HuH-7.5 (cell line): ENCODE data around the gene POLR2H.
A peak's percentile ranks its signal among the peaks of the same experiment; 100 is the strongest.

Experiments used
- DNase-seq: peaks from one replicate; pipeline ENCODE4 v3.0.0; 2011; ENCODE audit warnings: low spot score

POLR2H gene

DNA sequence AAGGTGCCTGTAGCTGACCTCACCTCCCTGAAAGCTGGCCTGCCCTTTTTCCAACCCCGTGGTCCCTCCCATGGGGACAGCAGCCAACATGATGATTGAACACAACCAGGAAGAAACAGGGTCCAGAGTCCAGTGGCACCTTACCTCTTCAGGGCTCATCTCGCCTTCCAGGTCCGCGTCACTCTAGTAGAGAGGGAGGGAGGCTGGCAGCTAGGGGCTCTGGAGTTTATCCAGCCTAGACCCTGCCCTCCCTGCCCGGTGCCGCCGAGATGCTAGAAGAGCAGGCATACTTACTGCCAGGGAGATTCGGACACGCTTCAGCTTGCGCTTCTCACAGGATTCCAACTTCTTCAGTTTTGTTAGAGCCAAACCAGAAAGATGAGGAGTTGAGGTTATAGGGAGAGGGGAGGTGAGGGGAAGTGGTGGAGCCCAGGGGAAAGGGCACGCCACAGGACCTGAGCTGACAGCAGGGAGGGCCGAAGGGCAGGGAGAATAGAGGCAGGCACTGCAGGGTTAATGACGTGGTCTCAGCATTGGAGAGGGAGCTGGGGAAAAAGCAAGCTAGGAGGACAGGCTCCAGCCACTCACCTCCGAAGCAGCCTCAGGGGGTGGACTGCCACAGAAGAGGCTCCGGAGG lies 9.2 kb upstream of the POLR2H start:
- no peak for DNase-seq

DNA sequence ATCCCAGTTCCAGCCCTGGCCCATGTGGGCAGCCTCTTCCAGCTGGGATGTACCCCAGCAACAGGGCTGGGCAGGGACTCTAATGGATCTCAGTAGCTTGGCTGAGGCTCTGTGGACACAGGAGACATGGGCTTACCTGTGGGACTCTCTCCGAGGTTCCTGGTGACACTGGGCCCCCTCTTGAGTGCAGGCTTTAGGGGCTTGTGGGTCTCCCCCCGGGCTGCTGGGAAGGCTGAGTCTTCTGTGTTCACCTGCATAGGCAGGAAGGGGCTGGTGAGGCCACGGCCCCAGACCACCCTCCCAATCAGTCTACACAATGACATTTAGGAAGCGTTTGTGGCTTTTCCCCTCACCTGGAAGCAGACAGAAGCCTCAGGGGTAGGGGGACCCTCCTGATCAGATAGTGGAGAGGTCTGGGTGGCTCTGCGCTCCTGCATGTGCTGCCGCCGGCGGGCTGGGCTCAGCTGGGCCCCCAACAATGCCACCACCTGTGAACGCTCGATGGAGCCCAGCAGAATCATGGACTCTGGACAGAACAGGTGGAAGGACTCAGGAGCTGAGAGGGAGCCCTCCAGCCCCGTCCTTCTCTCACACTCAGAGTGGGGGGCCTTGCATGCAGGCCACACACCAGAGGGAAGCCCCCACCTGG lies 8.5 kb upstream of the POLR2H start:
- DNase-seq: no peak

DNA sequence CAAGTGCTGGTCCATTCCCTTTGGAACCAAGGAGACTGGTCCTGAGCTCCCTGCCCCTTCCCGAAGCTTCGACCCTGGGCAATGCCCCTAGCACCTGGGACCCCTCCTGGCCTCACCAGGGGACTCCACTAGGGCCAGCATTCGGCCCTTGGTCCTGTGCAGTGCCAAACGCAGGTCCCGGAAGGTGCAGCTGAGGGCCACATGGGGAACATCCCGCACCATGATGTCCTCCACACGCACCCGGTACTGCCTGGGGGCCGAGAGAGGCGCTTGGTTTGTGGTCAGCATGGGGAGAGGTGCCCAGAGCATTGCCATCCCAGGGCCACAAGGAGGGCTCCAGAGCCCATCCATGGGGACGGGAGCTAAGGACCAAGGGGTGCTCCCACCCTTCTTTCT lies 8.0 kb upstream of the POLR2H start:
- no peak for DNase-seq

DNA sequence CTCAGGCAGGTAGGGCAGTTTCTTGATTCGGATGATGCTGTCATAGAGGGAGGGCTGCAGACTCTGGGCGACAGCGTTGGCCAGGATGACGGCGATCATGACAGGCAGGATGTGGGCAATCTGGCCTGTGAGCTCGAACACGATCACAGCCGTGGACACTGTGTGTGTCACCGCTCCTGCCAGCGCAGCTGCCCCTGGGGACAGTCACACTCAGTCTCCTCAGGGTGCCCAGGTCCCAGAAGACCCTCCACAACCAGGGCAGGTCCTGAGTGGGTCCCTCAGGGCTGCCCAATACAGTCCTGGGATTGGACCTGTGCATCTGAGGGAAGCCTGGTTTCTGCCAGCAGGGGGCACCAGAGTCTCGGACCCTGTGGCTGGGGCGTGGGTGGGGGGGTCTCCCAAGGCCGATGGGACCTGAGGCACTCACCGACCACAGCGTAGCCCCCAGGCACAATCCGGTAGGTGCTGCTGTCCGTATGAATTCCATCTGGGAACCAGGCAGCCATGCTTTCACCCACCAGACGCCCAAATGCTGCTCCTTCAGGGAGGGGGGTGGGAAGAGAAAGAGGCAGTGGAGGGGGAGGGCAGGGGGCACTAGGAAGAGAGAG lies 7.3 kb upstream of the POLR2H start:
- peak; percentile 64 for DNase-seq

DNA sequence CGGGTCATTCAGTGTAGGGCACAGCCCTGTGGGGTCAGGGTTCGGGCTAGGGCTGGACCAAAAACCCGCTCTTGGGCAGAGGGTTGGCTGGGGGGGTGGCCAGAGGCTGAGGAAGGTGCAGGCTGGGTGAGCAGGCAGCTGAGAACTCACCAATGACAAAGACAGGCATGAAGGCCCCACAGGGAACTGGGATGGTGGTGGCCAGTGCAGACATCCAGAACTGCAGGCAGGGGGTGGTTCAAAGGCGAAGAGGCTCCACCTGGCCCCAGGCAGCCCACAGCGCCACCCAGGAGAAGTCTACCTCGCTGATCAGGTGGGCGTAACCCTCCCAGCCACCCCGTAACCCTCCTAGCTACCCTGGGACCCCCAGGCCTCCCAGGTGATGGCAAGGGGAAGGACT lies 6.8 kb upstream of the POLR2H start:
- DNase-seq: no peak

DNA sequence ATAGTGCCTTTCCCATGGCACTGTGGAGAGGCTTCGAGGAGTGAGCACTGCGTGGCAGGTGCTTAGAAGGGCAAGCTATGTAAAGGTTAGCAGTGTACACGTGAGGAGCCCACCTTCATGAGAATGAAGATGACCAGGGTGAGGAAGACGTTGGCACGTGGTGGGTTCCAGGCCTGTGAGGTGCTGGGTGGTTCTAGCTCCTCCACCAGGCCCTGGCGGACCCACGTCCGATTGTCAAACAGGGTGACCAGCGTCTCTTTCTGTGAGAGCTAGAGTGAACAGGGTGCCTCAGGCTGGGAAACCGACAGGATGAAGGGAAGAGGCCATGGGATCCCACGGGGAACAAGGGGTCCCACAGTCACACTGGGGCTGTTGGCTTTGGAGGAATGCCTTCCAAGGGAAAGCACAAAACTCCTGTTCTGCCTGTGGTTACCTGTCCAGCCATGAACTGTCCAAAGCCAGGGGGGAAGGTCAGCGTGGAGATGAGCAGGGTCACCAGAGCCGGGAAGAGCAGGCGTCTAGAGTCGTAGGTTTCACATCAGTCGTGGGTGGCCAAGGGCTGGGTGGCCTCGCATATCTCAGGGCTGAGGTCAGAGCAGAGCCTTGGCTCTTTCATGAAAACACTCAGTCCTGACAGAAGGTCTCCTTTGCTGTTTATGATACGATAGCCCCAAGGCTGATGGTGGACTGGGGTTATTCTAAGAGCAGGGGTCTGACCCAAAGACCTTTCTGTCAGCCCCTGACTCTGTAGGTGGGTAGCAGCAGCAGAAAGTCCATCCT lies 6.1 kb upstream of the POLR2H start:
- no peak for DNase-seq

DNA sequence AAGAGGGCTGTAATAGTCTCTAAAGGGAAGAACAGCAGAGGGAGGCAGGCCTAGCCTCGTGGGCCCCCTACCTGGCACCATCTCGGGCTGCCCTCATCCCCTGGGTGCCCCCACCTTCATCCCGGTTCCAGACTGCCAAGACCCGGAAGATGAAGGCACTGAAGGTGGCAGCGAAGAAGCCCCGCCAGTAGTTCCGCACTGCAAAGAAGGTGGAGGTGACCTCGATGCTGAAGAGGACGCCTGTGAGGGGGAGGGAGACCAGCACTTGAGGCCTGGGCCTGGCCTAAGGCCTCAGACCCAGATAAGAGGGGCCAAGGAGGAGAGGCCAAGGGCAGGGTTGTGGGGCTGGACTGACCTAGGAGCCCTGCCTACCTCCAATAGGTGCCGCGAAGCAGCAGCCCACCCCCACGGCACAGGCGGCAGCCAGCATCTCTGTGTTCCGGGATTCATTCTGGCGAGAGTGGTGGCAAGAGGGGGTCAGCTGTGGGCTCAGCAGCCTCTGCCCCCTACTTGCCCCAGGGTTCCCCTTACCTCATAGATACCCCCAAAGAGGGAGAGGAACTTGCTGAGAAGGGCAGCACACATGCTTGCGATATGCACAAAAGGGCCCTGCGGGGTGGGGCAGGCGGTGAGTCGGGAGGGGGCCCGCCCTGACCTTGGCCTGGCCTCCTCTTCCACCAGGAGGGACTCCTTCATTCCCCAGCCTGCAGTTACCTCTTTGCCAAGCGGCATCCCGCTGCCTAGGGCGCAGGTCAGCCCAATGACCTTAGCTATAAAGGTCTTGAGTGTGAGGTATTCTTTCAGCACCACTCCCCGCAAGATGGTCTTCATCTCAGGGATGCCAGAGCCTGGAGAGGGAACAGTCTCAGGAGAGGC lies 4.0 kb upstream of the POLR2H start:
- DNase-seq: no peak

DNA sequence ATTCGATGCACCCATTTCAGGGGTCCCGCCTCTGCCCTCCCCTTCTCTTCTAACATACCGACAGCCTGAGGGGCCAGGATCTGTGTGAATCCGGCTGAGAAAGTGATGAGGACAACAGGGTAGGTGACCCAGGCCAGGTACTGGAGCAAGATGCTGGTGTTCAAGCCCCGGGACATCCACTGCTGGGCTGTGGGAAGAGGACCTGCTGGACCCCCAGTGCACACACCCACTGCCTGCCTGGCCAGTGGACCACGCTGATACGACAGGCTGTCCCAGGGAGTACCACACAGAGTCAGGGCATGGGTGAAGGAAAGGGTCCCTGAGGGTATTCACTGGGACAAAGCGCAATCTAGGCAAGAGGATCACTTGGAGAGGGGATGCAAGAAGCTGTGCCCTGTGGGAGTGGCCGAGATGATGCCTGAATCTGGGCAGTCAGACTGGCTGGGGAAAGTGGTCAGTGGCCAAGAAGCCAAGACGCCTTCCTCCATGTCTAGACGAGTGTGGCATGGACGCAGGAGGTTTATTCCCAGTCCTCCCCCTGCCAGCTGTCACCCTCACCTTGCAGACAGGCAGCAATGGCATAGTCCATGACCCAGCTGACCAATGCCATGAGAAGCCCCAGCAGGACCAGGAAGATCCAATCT lies 3.3 kb upstream of the POLR2H start:
- DNase-seq: no peak

DNA sequence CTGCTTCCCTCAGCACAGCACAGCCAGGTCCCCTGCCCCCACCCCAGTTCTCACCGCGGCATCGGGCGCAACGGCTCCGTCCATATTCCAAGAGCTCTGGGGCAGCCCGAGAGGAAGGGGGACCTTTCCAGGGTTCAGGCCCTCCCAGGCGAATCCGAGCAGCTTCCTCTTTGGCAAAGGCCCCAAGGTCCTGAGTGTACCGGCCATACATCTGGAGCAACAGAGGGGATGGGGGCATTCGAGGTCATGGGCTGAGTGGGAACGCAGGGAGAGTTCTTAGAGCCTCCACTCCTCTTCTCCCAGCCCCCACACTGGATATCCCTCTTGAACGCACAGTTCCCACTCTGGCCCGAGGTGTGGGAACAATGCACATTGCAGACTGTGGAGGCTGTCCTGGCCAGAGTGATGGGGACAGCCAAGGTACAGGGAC lies 2.6 kb upstream of the POLR2H start:
- DNase-seq: no peak

DNA sequence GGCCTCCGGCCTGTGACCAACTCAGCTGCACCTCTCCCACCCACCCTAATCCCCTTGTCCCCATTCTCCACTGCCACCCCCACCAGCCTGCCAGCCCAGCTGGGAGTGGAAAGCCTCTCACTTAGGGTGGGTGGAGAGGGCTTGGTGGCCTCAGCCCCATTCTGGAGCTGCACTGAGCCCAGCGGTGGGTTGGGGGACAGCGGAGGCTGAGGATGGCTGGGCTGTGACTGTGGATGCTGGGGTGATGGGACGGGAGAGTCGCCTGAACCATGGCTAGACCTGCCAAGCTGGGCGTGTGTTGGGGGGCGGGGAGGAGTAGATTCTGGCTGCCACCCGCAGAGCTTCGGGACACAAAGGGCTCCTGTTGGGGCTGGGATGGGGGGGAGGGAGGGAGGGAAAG lies 1.9 kb upstream of the POLR2H start:
- DNase-seq: no peak

DNA sequence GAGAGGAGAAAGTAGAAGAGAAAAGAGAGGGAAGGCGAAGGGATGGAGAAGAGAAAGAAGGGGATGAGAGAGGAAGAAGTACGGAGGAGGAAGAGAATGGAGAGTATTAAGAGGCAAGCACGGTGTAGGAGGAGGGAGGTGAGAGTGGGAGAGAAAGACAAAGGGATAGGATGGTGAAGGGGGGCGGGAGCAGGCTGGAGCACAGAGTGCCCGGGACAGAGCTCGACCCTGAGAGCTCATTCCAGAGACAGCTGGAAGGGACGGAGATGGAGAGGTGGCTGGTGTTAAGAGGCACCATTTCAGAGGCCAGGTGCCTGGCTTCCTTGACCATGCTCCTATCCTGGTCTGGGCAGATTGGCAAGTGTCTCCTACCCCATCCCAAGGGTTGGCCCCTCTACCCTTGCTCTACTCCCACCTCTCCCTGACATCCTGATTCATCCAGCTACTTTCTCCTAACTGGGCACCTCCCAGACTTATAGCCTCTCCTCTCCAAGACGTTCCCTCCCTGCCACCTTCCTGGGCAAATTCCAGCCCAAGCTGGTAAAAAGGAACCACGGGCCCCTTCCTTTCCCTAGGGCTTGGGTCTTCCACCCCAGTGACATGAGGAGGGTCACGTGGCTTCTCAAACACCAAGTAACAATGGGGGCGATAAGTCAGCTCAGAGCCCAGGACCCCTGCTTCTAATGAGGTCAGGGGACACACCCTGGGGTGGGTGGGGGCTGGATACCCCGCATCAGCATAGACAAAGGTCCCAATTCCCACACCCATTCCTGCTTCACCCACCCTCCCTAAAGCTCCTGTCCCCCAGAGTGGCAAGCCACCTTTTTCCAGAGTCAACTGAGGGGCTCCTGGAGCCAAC lies 1.2 kb upstream of the POLR2H start:
- no peak for DNase-seq

DNA sequence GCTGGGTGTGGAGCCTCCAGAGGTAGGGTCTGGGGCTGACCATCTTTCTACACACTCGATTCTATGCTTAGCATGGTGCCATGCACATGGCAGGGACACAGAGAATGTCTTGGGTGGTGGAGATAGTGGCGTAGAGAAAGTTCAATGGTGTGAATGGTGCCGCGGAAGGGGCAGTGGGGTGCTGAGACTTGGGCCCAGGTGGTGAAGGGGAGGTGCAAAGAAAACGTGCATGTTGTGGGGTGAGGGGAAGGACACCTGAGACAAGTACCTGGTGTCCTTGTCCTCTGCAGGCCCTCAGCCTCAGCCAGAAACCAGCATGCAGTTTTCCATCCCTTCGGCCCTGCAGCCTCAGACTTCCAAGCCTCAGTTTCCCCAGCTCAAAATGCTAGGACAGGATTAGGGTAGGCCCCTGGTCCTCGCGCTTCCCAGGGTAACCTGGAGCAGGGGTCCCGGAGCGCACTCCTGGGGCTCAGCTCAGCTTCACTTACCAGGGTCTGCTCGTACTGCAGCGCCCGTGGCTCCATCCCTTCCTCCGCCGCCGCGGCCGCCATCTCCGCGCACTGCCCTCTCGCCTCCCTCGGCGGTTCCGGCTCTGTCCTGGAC lies 480 bp upstream of the POLR2H start:
- no peak for DNase-seq

DNA sequence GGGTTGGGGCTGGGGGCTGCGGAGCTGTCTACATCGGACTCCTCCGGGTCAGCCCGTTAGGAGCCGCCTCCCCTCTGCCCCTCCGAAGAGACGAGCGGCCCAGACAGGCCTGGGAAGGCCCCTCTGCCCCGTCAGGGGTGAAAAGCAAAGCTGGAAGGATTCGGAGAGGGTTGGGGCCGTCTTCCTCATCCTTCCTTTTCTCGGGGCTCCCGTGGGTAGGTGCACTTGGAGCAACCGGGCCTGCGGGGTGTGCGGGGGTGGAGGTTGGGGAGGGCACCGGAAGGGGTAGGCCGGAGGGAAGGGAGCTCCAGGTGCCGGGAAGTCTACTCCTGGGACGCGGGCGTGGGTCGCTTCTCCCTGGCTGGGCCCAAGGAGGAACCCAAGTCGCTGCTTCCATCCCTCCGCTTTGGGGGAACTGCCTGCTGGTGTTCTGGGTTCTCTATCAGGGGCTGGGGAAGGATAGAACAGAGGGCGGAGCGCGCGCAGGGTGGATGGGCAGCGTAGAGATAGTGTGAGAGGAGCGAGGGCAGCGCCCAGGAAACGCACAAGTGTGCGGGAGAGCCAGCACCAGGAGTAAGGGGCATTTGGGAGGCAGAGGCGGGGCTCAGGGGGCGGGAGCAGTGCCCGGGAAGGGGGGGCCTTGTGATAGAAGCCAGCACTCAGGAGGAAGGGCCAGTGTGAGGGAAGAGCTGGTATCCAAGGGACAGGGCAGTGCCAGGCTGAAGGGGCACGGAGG lies 590 bp downstream of the POLR2H start:
- no peak for DNase-seq

DNA sequence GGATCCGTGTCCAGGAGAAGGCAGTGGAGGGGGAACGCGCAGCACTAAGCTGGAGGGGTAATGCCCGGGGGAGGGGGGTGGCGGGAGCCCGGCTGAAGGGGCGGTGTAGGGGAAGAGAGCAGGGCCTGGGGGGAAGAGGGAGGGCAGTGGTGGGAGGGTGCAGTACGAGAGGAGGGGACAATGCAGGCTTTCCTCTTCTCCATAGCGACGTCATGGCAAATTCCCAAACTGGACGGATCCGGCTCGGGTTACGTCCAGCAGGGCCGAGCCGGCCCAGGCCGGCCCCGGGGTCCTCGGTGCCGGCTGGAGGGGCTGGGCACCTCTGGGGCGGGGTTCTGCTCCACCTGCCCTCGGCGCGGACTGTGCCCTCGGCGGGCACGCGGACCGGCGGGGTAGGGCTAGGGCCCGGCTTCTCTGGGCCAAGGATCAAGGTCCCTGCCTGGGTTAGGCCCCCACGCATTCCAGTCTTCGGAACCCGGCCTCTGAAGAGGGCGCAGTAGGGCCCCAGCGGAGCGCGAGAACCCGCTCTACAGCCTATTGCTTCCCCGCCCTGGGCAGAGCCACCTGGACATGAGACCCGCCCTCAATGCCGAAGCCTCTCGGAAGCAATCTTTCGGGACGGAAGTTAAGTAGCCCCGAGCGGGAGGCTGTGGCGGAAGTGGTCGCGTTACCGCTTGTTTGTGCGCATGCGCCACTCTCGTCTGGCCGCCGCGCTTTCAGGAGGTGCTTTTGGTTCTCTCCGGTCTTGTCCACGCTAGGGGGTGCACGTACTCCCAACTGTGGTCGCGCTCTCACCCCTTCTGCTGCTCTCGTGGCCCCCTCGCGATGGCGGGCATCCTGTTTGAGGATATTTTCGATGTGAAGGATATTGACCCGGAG lies 1.4 kb downstream of the POLR2H start:
- DNase-seq: peak; percentile 90

DNA sequence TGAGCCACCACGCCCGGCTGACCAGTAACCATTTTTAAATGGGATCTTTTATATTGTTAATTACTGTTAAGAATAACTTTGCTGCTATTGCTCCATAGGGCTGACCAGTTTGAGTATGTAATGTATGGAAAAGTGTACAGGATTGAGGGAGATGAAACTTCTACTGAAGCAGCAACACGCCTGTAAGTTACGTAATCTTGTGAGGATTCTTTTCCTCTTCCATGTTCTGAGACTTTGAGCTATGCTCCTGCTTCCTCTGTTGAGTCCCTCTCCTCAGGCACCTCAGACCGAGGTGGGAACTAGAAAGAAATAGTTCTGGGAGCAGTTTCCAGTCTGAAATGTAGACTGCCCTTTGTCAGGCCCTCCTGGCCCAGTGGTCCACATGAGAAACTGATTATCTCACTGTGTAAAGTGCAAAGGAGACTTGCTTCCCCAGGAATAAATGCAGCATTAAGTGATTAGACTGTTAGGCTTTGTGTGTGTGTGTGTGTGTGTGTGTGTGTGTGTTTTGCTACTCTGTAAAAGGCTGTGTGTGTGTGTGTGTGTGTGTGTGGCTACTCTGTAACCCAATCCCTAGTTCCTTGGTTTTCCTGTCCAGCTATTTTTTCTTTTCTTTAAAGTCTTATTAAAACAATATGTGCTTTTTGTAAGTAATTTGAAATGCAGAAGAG lies 5.2 kb downstream of the POLR2H start:
- DNase-seq: no peak

DNA sequence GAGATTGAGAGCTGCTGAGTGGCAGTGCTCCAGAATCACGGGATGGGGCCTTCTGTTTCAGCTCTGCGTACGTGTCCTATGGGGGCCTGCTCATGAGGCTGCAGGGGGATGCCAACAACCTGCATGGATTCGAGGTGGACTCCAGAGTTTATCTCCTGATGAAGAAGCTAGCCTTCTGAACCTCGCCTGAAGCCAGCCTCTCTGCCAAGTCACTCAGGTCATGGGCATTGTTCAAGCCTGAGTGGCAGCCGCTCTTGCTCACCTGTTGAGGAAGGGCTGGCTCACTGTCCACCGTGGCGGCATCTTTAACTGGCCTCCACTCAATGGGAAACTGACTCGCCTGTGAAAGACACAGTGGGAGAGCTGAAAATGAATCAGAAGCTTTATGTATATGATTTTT lies 6.6 kb downstream of the POLR2H start:
- no peak for DNase-seq

DNA sequence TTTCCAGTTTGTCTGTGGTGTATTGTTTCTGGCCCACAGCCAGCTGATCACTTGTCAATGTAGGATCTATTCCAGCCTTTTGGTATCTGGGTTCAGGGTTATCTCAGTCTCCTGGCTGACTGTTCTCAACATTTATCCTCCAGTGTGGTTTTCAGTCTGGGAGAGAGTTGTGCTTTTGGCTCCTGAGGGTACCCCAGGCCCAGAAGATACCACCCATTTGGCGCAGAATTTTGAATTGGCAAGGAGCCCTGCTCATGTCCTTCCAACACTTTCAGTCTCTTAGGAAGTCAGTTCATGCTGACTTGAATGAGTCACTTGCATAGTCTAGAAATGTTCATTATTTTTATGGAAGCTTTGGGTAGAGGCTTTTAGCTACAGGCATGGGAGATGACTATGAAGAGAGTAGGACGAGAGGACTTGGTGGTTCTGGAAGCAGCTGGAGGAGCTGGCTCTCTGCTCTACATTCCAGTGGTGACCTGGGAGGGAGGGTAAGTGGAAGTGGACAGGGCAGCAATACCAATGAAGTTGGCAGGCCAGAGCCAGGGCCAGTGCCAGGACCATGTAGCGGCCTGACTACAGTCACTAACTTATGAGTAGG lies 7.2 kb downstream of the POLR2H start:
- no peak for DNase-seq
